HG03039 (cell line): ENCODE results near the gene KIF16B.
"Not testable (repeated sequence)": the region's sequence is repeated elsewhere in the genome, so short reads cannot be mapped to it uniquely, and the experiment has no call there.

Experiments used
- ATAC-seq: cut with Tn5 transposase; IDR thresholded peaks from one replicate; pipeline ENCODE4 v1.9.1; 2021; ENCODE audit warnings: mild to moderate bottlenecking, moderate library complexity; ENCODE audit not compliant: unreplicated experiment

Gene KIF16B

DNA sequence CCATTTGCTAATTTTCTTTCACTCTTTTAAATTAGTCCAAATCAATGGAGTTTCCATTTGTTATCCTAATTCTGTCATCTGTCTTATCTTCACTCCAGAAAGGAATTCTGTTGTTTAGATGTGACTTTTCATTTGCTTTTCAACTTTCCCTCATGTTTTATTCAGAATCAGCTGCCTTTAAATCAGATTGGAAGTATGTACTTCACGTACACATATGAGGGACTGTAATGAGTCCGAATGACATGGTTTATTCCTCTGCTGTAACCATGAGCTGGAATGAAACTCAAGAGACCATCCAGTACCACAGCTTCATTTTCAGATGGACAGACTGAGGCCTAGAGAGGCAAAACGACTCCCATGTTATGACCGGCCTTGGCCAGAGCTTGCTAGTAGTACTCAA, 302.3 kb downstream of the KIF16B start:
- no peak for ATAC-seq

DNA sequence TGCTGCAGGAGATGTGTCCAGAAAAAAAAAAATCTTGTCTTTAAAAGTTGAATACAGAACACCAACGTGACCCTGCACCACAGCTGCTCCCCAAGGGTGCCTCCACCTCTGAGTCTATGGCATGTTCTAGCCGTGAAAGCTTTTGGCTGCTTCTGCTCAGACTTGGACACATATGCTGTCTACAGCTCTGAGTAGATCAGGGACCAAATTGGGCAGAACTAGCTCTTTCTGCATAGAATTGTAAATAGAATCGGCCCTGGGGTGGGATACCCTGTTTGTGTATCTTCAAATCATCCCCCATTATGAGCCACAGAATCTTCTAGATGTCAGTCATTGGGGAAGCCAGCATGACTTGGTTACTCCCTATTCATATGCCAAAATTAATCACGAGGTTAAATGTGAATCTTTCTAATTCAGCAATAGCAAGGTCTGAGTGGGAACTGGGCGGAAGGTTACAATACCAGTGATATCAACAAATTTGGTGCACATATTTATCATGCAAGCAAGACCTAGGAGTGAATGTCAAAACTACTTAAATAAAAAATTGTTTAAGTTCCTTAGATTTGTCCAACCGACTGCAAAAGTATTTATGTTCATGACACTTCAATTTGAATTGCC, 302.8 kb downstream of the KIF16B start:
- no peak for ATAC-seq

DNA sequence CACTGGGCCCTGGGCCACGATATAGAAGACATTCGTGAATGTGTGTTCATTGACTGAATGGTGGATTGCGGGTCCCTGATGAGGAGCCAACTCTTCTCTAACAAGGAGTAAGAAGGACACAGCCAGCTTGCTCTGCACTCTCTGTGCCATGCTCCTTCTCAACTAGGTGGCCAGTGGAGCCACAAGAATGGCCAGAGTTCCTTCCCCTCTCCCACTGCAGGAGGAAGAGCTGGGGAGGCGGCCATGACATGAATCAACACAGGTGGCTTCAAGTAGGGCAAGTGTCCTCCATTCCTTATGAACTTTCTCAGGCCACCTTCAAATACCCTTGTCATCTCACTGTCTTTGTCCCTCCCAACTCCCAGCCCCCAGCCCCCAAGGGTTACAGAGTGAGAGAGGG, 305.7 kb downstream of the KIF16B start:
- ATAC-seq, result no peak

DNA sequence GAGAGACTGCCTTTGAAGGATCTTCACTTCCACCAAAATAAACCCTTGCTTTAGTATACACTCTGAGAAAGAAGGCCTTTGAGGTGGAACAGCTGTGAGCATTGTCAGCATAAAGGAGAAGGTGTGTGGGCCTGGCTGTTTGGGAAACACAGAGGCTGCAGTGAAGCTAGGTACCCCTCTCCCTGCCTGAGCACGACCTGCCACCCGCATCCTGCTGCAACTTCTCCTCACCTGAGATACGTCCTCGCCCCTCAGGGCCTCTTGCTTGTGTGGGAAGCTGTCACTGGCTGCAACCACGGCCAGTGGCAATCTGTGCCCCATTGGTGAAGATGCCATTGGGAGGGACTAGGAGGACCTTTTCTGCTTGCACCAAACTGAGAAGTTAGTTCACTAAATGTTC, 307.9 kb downstream of the KIF16B start:
- no peak for ATAC-seq

DNA sequence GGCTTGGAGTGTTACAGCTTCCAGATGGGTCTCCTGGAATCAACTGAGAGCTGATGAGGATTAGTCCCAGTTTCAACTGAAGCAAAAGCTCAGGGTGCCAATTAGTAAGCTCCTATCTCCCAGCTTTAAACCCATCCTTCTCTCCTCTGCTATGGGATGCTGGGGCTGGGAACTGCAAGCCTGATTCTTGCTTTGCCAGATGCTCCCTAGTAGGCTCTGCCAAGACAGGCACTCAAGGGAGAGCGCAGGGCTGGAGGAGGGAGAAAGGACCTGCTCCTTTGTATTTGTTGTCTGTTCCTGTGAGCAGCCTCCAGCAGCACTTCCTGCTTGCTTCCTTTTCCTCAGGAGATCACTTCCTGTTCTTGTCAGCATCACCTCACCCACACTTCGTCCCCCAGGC, 309.7 kb downstream of the KIF16B start:
- no peak for ATAC-seq

DNA sequence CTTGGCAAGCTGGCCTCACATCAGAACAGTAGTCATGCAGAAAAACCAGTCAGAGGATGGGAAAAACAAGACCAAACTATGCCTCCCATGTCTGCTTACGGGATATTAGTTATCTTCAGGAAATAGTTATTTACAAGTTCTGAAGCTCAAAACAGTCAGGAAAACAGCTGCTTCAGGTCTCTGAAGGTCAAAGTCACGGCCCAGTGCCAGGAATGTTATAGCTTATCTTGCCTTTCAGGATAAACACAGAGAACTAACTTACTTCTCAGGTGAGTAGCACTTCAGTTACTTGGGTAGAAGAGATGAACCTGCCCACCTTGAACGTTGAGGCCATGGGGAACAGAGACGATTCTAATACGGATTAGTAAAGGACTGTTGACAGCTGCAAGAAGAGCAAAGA, 310.7 kb downstream of the KIF16B start:
- ATAC-seq, result no peak

DNA sequence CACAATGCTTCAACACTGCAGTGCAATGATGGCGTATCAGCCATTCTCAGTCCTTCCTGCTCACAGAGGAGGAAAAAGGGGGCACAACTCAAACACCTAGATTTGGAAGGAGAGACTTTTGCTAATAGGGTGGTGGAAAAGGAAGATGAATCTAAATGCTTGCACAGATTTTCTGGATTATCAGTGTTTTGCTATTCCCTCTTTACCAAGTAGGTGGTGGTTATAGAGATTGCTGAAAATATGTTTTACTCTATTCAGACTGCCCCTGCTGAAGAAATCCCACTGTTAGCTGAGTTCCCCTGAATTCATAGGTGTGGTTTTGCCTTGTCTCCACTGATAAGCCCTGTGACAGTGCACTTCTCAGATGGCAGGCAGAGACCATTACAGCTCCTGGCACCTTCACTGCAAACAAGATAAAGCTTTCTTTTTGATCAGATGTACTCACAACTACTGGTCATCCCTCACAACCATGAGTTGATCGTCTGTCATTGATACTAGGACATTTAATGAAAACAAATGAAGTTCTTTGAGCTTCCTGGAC, 311.4 kb downstream of the KIF16B start:
- no peak for ATAC-seq

DNA sequence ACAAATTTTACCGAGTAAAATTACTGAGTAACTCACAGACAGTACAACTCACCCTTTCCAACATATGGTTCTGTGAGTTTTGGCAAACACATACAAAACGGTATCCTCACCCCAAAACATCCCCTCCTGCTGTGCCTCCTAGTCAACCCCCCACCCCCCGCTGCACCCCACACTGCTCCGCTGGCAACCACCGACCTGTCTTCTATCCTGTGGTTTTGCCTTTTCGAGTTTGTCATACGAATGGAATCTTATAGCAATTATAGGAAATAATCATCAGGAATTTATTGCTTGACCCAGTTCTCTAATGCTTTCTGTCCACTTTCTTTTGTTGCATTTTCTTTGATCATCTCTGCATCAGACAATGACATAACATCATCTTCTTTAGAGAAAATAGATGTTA, 312.3 kb downstream of the KIF16B start:
- ATAC-seq, result no peak

DNA sequence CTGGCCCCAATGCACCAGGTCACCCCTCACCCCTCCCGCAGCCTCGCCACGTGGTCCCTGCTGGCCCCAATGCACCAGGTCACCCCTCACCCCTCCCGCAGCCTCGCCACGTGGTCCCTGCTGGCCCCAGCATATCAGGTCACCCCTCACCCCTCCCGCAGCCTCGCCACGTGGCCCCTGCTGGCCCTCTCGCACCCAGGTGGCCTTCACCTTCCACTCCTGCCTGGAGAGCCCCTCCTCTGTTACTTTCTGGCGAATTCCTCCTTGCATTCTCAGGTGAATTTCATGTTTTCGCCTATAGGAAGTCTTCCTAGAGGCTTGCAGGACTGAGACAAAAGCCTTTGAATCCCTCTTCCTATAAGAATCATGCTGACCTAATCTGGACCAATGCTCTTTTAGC, 313.1 kb downstream of the KIF16B start:
- ATAC-seq, result not testable (repeated sequence)

DNA sequence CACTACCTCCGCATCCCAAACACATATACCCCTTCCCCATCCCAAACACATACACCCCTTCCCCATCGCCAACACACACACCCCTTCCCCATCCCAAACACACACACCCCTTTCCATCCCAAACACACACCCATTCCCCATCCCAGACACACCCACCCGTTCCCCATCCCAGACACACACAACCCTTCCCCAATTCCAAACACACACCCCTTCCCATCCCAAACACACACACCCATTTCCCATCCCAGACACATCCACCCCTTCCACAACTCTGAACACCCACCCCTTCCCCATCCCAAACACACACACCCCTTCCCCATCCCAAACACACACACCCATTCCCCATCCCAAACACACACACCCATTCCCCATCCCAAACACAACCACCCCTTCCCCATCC, 314.5 kb downstream of the KIF16B start:
- ATAC-seq, result no peak

DNA sequence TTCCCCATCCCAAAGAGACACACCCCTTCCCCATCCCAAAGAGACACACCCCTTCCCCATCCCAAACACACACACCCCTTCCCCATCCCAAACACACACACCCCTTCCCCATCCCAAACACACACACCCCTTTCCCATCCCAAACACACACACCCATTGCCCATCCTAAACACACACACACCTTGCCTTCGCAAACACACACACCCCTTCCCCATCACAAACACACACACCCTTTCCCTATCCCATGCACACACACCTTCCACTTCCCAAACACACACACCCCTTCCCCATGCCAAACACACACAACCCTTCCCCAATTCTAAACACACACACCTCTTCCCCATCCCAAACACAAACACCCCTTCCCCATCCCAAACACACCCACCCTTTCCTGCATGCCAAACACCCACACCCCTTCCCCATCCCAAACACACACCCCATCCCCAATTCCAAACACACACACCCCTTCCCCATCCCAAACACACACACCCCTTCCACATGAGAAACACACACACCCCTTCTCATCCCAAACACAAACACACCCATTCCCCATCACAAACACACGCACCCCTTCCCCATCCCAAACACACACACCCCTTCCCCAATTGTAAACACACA, 315.3 kb downstream of the KIF16B start:
- no peak for ATAC-seq

DNA sequence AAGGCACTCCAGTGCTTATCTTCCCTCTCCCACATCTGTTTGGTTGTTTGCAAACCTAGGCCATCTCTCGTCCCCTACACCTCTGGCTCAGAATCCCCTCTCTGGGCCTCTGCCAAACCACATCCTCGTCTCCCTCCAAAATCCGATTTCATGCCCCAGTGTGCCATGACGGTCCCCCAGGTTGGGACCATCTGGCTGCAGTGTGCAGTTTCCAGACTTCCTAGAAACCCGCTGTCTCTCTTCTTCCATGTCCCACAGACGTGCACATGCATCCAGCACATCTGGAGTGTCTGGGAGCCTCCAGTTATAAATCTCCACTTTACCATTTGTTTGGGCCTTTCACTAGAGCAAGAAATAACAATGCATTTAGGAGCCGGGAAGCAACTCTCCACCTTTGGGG, 316.2 kb downstream of the KIF16B start:
- no peak for ATAC-seq

DNA sequence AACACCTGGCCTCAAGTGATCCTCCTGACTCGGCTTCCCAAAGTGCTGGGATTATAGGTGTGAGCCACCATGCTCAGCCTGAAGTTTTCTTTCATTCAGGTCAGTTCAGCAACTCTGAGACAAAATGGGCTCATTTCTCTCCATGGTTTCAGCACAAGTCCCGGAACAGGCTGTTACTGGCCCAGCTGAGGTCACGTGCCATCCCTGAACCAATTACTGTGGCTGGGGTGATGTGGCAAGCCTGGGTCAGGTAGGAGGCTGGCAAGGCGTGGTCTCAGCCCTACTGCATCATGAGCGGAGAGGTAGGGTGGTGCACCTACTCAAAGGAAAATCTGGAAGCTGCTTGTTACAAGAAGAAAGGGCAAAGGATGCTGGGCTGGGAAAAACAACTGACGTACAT, 326.4 kb downstream of the KIF16B start:
- no peak for ATAC-seq

DNA sequence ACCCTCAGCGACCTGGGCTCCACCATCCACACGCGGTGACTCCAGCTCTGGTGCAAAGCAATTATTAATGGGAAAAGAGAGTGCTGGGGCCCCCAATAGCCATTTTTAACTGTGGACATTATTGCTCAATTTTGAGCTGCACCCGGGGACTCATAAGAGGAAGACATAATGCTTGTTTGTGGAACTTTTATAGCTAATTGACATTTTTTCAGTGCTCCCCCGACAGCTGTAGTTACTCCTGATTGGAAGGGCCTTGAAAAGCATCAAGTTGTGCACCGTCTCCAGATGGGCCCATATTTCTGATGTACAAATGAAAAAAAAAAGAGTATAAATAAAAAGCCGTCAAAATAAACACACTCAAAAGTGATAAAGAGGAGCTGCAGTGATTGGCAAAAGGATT, 327.0 kb downstream of the KIF16B start:
- ATAC-seq, result no peak

DNA sequence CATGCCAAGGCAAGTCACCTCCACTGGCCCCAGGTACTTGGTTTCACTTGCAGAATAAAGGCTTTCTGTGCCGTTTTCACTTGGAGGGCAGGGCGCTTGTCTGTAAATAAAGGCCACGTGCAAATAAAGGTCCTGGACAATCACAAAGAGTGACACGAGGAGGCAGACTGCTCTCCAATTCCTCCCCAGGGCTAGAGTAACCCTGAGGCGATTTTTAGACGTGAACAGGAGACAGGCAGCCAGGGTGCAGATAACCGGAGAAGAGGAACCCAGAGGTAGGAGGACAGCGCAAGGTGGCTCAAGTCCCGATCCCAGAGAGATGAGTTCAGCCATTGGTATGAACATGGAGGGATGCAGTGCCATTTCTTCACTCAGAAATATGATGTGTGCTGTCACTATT, 327.4 kb downstream of the KIF16B start:
- no peak for ATAC-seq

DNA sequence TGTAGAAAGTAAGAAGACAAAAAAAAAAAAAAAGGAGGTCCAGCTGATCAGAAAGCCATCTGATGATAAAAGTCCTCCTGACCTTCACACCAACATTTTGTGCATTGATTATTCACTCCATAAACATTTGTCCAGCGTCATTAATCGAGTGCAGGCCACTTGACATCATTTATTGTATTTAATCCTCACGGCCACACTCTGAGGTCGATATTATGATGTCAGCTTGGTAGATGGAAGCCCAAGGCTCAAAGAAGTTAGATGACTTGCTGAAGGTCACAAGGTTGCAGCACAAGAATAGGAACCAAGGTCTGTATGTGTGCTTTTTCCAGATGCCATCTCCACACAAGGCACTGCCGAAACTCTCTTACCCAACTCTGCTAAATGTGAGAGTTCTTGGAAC, 328.4 kb downstream of the KIF16B start:
- no peak for ATAC-seq

DNA sequence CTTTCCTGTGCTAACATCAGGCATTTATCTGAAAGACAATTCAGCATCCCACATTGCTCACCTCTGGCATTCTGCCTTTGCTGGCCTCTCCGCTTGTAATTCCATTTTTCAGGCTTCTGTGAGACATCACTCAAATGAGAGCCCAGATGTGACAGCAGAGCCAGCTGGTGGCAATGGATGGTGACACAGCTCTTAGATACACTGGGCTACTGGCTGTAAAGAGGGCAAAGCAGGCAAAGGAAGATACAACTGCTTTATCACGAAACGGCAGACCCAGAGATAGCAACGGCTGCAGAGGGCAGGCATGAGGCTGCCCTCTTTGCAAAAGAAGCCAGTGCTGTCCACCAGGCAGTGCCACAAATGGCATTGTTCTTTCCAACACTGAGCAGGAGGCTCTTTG, 329.8 kb downstream of the KIF16B start:
- no peak for ATAC-seq

DNA sequence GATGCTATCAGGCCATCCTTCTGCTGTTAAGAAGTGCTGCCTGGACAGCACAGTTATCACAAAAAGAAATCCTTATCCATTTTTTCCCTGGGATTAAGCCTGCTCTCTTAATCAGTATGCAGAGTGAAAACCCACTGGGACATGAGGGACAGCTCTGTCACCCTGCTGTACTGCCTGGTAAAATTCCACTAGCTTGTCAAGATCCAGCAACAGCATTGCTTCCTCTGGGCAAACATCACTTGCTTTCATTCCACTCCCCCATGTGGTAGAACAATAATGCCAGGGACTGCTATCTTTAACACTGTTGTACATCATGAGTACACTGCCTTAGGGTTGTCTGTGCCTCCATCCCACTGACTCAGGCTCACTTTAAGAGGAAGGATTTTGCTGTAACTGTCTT, 331.3 kb downstream of the KIF16B start:
- no peak for ATAC-seq

DNA sequence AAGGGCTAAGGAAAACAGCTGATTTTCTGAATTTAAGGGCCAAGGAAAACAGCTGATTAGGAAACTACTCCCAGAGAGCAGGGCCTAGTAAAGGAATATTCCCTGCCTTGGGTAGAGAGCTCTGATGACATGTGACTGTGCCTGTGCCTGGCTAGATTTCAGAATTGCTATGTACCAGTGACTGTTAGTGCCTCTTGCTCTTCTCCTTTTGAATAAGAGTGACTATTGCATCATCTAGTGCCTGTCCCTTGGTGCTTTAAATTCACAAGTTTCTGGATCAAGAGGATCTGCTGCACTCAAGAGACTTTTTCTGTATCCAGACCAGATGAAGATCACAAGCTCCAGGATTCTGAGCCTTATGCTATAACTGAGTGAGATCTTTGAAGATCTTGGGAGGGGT, 332.9 kb downstream of the KIF16B start:
- no peak for ATAC-seq

DNA sequence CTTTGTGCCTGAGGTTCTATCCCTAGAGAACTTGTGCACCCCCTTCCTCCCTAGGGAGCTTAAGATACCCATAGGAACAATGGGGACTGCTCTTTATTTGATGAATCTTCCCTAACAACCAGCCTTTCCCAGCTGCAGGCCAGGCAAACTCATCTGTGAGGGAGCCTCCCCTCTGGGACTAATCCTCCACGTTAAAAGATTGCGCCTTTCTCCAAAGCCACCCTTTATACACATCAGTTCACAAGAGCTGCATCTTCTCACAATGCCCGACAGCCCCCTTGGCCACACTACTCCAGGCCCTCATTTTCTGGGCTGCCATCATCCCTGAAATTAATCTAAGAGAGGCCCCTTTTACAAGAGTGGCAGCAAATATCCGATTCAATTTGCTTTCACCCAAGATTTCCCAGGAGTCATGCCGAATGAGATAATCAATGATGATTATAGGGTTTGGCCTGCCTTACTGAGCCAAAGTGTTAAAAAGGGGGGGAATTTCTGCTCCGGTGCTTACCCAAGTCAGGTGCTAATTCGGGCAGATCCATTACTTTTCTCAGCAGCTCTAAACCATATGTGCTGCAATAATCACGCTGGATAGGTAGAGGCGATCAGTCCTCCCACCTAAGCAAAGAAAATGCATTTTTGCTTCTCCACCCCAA, 336.5 kb downstream of the KIF16B start:
- no peak for ATAC-seq

DNA sequence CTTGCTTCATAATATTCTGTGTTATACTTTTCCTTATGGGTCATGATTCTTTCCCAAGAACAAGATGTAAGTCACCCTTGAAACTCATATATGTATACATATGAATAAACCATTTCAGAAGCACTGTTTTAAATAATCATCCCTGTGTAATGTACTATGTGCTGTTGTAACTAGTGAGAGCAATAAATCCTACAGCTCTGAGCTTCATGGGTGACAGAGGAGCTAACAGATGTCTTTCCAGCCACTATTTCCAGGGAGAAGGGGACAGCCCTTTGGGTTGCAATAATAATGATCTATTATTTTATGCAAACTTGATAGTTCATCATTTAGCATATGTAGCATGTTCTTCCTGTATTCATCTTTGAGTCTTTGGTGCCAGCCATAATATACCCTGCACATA, 342.8 kb downstream of the KIF16B start:
- no peak for ATAC-seq

DNA sequence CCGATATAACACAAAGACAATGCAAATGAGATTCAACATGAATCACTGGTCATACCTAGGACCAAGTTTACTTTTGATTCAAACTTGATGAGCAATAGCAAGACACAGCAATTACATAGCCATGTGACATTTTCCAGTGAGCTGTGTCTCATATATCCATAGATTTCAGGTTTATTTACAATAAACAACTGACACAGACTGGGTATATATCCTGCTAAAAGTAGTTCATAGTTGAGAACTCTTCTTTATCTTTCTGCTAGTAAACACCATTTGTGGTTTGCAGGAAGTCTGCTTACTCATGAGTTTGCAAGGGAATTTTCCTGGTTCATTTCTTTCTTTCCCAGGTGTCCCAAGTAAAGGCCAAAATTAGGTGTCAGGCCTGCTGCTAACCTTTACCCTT, 343.4 kb downstream of the KIF16B start:
- no peak for ATAC-seq
